Measurements from ENCODE around the gene CIZ1.
A peak's percentile ranks its signal among the peaks of the same experiment; 100 is the strongest.
"Not testable (repeated sequence)": the region's sequence is repeated elsewhere in the genome, so short reads cannot be mapped to it uniquely, and the experiment has no call there.

Gene CIZ1, protein sequence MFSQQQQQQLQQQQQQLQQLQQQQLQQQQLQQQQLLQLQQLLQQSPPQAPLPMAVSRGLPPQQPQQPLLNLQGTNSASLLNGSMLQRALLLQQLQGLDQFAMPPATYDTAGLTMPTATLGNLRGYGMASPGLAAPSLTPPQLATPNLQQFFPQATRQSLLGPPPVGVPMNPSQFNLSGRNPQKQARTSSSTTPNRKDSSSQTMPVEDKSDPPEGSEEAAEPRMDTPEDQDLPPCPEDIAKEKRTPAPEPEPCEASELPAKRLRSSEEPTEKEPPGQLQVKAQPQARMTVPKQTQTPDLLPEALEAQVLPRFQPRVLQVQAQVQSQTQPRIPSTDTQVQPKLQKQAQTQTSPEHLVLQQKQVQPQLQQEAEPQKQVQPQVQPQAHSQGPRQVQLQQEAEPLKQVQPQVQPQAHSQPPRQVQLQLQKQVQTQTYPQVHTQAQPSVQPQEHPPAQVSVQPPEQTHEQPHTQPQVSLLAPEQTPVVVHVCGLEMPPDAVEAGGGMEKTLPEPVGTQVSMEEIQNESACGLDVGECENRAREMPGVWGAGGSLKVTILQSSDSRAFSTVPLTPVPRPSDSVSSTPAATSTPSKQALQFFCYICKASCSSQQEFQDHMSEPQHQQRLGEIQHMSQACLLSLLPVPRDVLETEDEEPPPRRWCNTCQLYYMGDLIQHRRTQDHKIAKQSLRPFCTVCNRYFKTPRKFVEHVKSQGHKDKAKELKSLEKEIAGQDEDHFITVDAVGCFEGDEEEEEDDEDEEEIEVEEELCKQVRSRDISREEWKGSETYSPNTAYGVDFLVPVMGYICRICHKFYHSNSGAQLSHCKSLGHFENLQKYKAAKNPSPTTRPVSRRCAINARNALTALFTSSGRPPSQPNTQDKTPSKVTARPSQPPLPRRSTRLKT

DNA sequence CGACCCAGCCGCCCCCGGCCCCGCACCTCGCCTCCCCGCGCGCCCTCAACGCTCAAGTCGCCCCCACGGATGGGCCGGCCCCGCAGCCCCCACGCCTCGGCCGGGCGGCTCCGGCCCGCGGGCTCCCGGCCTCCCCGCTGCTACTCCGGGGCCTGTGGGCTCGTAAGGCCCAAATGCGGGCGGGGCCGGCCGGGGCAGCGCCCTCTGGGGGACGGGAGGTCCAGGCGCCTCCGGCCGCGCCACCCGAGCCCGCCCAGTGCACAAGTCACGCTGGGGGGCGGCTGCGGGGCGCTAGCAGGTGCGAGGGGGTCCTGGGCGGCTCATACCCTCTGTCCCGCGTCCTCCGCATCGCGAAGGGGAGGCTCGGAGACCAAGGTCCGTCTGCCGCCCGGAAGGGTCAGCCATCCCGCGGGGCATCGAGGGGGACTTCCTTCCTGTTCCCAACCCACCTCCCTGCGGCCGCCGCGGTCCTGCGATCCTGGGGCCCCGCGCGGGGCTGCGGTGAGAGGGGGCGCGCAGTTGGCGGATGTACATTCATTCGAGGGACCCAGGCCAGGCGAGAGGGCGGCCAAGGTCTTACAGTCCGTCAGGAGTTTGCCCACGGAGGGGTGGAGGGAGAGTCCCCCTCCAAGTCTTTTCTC, at the start of gene CIZ1:
Gene CIZ1 (minus strand): TSS at position 167 of the 641 bp plus-strand sequence. CDS start 715 bp downstream, outside the sequence.
- peak; percentile 95 for DNase-seq (ENCODE audit: low spot score)

DNA sequence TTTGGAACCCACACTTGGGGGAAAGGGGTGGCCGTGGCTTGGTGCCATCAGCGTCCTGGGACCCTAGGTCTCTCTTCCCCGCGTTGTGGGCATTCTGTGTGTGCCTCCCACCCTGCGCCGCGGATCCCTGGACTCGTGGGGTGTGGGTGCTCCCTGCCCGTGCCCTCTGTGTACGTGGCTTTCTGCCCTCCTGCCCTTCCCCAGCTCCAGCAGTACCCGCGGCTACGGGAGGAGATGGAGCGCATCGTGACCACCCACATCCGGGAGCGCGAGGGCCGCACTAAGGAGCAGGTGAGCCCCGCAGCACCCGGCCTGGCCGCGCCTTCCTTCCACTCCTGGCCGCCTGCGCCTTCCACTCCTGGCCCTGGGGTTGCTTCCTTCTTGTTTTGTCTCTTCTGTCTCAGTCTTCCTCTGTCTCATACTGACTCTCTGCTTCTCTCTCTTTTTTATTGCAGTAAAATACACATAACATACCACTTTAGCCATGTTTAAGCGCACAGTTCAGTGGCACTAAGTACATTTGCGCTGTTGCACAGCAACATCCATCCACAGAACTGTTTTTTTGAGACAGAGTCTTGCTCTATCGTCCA, 42.5 kb upstream of the CIZ1 start:
- no peak for DNase-seq (ENCODE audit: low spot score)

DNA sequence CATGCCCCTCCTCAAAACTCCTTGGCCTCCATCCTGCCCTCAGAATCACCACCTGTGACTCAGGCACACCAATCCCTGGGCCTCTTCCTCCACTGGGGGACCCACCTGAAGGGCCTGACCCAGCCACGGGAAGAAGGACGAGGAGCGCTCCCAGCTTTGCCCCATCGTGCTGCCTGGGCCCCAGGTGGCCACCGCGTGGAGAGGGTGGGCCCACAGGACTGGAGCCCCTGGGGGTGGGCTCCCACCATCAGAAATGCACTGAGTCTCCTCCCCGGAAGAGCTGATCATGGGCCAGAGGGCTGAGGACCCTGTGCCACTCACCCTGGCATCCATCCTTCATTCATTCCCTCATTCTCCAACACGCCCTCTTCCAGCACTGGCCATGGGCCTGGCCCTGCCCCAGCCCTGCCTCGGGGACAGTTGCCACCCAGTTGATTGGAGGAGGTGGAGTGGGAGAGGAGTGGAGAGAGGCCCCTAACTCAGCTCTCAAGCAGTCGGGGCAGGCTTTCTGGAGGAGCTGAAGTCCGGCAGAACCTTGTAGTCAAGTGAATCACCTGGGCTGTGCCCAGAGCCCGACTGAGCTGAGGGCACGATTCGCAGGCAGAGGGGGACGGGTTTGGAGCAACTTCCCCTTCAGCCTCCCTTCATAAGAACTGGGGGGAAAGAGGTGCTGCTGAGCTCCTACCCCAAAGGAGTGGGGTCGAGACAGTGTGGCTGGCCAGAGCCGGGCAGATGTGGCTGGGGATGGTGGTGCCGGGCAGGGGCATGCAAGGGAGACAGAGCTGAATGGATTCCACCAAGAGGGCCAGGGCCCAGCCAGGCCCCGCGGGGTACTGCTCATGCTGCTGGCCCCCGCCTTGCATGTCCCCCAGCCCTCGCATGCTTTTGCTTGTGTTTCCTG, 41.4 kb upstream of the CIZ1 start:
- DNase-seq (ENCODE audit: low spot score), result no peak

DNA sequence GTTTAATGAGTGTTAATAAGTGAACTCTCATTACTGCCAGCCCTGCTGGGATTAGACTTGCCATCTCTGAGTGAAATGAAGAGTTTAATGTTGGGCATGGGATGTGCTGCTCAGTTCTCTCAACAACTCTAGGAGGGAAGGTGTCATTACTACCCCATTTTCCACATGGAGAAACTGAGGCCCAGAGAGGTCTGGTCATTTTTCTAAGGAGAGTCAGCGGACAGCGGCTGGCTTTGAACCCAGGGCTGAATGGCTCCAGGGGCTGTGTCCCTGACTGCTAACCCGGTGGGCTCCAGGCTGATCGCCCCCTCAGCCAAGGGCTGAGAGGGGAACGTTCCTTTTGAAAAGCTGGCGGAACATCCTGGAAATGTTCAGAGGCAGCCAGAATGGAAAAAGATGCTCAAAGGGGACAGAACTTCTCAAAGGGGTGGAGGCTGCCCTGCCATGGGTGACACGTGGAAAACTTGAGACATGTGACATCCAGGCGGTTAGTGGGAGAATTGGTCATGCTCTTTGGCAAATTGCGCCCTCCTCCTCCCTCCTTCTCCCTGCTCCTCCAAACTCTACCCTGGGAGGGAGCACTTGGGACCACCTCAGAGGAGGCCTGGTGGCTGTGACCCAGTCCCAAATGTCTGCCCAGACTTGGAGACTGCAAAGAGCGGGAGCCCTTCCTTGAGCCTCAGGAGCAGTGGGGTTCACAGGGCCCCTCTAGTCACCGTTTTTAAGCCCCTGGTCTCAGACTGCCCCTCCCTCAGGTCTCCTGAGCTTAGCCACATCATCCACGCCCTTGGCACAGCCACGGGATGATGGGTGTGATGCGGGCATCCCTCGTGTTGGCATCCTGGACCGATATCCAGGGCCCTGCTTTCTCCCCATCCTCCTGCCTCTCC, 40.5 kb upstream of the CIZ1 start:
- DNase-seq (ENCODE audit: low spot score), result no peak

DNA sequence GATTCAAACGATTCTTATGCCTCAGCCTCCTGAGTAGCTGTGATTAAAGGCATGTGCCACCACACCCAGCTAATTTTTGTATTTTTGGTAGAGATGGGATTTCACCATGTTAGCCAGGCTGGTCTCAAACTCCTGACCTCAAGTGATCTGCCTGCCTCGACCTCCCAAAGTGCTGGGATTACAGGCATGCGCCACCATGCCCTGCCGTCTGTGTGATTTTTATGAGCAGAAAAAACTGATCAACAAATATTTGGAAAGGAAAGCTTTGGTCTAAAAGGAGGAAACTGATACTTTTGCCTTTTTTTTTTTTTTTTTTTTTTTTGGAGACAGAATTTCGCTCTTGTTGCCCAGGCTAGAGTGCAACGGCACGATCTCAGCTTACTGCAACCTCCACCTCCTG, 39.5 kb upstream of the CIZ1 start:
- DNase-seq (ENCODE audit: low spot score), result not testable (repeated sequence)

DNA sequence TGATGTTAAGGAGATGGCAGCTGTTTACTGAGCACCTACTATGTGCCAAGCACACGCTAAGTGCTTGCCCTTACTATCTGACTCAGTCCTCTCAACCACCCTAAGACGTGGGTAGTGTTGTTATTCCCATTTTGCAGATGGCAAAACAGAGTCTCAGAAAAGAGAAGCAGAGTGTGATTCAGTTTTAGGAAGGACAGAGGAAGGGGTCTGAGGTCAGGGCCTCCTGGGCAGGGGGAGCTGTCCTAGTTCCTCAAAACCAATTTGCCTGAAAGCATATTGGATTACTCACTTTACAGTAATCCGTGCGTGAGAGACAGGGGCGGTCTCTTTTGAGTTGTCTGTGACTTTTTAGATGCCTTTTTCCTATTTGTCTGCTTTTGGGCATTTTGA, 35.0 kb upstream of the CIZ1 start:
- no peak for DNase-seq (ENCODE audit: low spot score)

DNA sequence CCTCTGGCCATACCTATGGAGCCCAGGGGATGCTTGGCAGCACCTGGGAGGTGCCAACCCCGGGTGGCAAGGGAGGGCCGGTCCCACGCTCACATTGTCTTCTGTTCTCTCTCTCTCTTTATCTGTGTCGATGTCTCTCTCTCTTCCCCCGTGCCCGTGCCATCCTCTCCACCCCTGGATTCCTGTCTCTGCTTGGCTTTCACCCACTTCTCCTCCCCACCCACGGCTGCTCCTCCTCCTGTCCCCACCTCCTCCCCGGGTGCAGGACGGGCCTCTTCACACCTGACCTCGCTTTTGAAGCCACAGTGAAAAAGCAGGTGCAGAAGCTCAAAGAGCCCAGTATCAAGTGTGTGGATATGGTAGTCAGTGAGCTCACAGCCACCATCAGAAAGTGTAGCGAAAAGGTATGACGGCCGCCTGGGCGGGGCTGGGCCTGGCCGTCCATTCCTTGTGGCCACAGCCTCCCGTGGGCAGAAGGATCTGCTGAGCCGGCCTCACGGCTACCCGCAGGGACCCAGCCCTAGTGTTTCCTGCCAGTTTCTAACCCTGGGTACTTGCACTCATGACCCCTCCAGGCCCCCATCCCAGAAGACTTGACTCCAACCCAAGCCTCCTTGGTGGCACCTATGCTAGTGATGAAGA, 34.5 kb upstream of the CIZ1 start:
- no peak for DNase-seq (ENCODE audit: low spot score)

DNA sequence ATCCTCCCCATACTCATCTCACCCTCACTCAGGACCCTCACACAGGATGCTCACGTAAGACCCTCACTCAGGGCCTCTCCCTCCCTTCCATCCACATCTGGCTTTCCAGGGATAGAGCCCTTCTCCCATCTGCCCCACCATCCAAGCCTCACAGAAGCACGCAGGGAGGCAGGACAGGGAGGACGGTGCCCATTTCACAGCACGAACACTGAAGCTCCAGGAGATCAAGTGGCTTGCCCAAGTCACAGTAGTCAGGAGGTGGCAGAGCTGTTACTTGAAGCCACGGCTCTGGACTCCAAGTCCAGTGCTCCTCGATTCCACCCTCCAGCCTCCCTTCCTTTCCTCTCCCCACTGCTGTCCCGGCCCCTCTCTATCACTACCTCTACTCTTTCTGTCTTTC, 33.5 kb upstream of the CIZ1 start:
- DNase-seq (ENCODE audit: low spot score), result no peak

GRCh38 chr9:128222880-128223670, 31.7 kb upstream of the CIZ1 start:
- DNase-seq (ENCODE audit: low spot score), result no peak

DNA sequence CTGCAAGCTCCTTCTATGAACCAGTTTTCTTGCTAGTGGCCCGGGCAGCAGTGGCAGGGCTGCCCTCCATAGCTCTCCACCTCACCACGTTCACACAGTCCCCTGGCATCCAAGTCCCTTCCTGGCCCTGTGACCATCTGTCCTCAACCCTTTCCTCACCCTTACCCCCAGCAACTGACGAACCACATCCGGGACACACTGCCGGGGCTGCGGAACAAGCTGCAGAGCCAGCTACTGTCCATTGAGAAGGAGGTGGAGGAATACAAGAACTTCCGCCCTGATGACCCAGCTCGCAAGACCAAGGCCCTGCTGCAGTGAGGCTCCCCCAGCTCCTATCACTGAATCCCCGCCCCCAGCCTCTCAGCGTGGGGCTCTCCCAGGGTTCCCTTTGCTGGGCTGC, 30.7 kb upstream of the CIZ1 start:
- DNase-seq (ENCODE audit: low spot score), result no peak

GRCh38 chr9:128219831-128220230, 28.5 kb upstream of the CIZ1 start:
- DNase-seq (ENCODE audit: low spot score), result no peak

GRCh38 chr9:128218518-128219389, 27.4 kb upstream of the CIZ1 start:
- DNase-seq (ENCODE audit: low spot score), result peak; percentile 64

GRCh38 chr9:128218172-128218517, 26.8 kb upstream of the CIZ1 start:
- DNase-seq (ENCODE audit: low spot score), result no peak

DNA sequence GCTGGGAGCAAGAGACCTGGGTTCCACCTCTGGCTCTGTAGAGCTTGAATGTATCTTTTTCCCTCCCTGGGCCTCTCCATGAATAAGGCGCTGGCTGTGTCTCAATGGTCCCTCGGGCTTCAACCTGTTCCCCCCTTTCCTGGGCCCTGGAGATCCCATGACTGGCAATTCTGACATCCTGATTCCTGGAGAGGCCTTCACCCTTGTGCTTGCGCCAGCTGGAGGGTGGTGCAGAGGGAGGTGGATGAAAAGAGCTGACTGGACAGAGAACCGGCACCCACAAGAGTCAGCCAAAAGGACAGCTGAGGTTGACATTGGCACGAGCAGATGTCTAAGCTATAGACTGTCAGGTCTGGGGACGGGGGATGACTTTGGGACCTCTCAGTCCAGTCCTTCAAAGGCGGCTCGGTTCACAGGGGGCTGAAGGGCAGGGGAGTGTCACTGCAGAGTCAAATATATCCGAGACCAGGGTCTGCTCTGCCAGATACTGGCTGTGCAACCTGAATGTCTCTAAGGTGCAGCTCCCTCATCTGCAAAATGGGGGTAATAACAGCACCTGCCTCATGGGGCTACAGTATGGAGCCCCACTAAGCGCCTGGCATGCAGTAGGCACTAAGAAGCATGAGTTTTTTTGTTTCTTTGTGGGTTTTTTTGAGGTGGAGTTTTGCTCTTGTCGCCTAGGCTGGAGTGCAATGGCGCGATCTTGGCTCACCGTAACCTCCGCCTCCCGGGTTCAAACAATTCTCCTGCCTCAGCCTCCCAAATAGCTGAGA, 25.6 kb upstream of the CIZ1 start:
- no peak for DNase-seq (ENCODE audit: low spot score)

- no peak for DNase-seq (ENCODE audit: low spot score)
These were observed 24.4 kb upstream of the CIZ1 start for GRCh38 chr9:128215491-128216409.
